DMS53 treated with DMSO at 0.1 percent for 48 hours (cell line): ENCODE measurements around the gene MEX3A.
"Not testable (repeated sequence)": the region's sequence is repeated elsewhere in the genome, so short reads cannot be mapped to it uniquely, and the experiment has no call there.

ENCODE experiments used
- DNase-seq: peaks from one replicate; lab custom pipeline; 2025; ENCODE audit not compliant: unreplicated experiment; lab: John Stamatoyannopoulos, UW

MEX3A gene

DNA sequence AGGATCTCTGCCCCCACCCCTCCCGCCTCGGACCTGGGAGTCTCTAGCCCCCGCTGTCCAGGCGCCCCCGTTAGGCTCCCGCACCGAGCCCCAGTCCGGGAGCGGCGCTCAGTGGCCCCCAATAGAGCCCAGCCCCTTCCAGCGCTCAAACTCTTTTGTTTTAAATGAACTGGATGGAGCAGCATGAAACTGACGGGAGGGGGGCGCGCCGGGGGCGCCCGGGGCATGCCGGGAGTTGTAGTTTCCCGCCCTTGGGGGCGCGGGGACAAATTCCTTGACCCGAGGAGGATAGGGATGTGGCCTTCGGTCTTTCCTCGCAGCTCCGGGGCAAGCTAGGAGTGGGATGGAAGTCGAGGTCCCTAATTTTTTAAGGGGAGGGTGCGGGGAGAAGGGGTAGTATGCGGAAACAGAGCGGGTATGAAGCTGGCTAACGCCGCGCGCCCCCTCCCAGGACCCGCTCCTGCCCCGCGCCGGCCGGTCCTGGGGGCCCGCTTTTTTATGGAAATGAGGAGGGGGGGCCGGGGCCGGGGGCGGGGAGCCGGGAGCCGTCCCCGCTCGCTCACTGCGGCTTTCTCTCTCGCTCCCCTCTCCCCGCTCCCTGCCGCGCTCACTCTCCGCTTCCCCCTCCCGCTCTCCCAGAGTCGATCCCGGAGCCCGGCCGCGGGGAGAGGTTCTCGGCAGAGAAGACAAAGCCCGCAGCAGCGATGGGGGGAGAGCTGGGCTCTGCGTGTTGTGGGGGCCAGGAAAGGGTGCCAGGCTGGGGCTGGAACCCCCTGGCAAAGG is at the start of gene MEX3A:
TSS of gene MEX3A (minus strand) at position 157 of the 783 bp plus-strand sequence. CDS start 467 bp downstream, outside the sequence.
- peak; percentile 10 for DNase-seq

DNA sequence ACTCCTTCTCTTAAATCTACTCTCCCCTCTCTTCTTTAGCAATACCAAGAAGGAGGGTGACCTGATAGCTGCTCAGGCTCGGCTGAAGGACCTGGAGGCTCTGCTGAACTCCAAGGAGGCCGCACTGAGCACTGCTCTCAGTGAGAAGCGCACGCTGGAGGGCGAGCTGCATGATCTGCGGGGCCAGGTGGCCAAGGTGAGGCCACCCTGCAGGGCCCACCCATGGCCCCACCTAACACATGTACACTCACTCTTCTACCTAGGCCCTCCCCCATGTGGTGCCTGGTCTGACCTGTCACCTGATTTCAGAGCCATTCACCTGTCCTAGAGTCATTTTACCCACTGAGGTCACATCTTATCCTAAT is 48.3 kb upstream of the MEX3A start:
- no peak for DNase-seq

- DNase-seq = peak; percentile 46
Measured at GRCh38 chr1:156129687-156130577, 47.7 kb upstream of the MEX3A start.

DNA sequence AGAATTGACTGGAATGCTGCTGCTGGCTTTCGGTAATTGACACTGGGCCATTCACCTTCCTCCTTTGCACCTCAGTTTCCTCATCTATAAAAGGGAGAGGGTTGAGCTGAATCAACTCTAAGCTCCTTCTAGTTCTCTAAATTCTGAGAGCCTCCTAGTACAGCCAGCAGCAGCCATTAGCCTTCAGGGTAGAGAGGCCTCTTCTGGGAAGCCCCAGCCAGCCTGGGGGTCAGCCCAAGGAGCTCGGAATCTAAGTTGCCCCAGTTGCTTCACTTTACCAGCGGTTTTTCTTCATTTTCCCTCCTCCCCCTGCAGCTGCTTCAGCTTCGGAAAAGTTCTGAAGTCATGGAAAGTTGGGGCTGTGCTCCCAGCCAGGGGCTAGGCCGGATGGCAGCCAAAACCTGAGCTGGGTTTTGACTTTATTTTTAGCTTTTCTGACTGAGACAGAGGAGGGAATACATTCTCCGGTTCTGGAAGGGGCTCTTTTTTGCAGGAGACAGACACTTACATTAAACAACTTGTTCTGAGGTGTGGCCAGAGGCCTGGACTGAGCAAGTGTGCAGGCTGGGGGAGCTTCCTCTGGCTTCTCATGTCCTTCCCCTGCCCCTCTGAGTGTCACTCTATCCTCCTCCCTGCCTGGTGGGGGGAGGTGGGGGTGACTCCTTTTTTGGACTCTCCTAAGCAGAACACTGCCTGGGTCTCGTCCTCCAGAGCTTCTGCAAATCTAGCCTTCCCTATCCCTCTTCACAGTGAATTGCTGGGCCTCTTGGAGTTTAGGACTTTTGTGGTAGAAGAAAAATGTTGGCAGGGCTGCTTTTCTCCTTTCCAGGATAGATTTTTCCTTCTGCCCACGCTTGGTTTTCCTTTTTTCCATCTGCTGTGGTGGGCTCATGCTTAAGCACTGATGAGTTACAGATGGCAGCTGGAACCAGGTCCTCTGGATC is 46.7 kb upstream of the MEX3A start:
- no peak for DNase-seq

- no peak for DNase-seq
Measured at GRCh38 chr1:156128308-156128653, 46.0 kb upstream of the MEX3A start.

- DNase-seq = no peak
Measured at GRCh38 chr1:156126630-156127534, 44.6 kb upstream of the MEX3A start.

DNA sequence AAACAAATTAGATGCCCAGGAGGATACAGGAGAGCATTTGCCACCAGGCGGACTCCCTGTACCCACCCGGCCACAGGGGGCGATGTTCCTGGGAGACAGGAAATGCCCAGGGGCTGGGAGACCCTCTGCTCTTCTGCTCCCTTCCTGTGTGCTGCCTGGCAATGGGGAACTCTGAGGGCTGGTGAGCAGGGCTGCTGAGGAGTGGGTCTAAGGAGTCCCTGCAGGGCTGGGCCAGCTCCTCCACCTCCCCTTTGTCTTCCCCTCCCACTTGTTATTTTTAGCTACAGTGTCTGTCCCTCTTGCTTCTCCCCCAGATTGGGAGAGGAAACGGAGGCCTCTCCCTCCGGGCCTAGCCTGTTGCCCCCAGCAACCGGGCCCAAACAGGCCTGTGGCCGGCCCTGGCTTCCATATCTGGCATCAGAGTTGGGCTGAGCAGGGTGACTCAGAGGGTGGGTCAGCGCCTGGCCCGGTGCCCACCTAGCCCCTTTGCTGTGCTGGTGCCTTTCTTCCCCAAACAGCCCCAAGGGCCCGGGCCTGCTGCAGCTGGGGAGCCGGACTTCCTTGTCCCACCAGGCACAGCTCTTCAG is 43.9 kb upstream of the MEX3A start:
- no peak for DNase-seq

- DNase-seq = not testable (repeated sequence)
Measured at GRCh38 chr1:156125544-156125943, 43.3 kb upstream of the MEX3A start.

GRCh38 chr1:156124557-156125483 is 42.6 kb upstream of the MEX3A start:
- DNase-seq = no peak

DNA sequence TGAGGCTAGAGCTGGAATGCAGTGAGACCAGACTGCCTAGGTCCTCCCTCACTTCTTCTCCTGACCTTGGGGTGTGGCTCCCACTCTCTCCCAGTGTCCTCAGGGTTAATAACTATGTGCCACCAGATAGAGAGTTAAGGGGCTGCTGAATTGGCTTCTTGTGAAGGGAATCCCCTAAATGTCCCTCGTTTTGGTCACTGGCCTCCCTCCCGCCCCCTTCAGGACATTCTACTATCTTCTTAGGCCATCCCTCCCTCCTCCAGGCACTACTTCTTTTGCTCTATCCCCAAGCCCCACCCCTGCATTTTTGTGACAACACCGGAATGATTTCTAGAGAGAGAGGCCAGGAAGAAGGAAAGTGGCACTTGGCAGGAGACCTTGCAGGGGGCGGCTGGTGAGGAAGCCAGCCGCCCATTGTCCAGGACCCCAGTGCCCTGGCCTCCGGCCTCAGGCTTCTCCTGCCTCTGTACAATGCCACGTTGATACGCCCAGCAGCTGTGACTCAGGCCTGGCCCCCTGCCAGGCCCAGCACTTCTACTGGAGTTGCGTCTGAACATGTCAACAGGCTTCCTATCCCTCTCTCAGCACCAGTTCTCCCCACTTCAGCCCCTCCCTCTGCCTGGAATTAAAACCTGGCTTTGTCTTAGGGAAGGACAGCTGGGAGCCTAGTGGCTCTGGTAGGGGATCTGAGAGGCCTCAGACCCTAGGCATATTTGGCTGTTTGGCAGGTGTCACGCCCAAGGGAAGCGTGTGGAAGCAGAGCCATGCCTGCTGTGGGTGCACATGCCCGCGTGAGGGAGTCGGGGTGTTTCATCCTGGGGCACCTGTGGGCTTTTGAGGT is 41.3 kb upstream of the MEX3A start:
- DNase-seq = peak; percentile 87

GRCh38 chr1:156122519-156123355 is 40.5 kb upstream of the MEX3A start:
- peak; percentile 21 for DNase-seq

GRCh38 chr1:156122086-156122485 is 39.8 kb upstream of the MEX3A start:
- no peak for DNase-seq

DNA sequence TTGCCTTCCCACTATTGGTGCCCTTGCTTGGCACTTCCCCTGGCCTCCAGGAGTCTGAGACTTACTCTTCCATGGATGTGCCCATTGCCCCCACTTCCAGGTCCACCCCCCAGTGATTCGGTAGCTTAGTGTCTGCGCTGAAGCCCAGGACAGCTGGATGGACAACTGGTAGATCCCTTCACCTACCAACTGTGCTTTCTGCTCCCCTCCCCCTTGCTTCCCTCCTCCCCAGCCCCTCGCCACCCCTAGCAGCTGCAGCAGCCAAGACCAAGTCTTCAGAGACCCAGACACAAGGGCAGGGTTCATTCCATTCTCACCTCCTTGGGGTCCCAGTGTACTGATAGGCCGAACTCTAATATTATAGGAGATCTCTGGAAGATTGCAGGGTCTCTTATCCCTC is 39.2 kb upstream of the MEX3A start:
- no peak for DNase-seq

DNA sequence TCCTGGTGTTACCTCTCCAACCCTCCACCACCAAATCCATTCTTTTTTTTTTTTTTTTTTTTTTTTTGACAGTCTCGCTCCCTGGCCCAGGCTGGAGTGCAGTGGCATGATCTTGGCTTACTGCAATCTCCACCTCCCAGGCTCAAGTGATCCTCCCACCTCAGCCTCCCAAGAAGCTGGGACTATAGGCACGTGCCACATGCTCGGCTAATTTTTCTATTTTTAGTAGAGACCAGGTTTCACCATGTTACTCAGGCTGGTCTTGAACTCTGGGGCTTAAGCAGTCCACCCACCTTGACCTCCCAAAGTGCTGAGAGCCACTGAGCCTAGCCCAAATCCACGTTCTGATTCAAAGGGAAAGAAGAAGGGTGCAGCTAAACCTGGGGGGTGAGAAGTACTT is 38.7 kb upstream of the MEX3A start:
- not testable (repeated sequence) for DNase-seq

GRCh38 chr1:156120318-156120717 is 38.1 kb upstream of the MEX3A start:
- no peak for DNase-seq

DNA sequence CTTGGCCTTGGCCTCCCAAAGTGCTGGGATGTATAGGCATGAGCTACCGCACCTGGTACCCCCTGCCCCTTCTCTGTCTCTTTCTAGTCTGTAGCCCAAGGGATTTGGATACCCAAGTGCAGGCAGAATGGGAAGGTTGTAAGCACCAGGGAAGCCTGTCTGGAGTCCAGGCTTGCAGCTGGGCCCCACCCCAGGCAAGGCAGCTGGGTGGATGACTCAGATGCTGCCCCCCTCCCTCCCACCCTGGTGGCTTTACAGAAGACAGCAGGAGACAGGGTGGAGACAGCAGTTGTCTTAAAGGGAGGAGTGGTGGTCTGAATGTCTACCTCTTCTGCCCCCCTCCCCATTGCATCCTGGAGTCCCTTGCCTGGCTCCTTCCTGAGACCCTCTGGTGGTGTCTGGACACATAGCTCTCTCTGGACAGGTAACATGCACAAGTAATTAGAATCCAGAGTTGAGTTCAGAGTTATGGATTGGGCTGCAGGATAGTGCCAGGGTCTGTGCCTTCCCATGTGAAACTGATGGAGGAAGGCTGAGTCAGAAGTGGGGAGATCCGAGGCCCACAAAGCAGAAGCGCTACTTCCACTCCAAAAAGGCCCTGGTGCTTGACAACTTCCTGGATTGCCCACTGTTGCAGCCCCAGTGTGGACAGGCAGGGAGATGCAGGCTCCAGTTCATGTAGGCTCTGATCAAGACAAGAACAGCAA is 37.4 kb upstream of the MEX3A start:
- DNase-seq = no peak
